Adrenal gland (tissue), 12 donors: ENCODE measurements around the gene PDGFB. TPM values are rescaled to one million over a fixed set of nuclear protein-coding genes. Genes with fewer than 3 reads are reported as not detected.

ENCODE experiments used
- DNase-seq, 7 donors: peaks; one replicate each; pipeline ENCODE4 v3.0.0-alpha.2; 2019 to 2020
- H3K27ac ChIP-seq, 5 donors: fragments of 200-600 bp; sonication (generic) in 4 of 5; 1 replicate in 3 of 5; 2 replicates in 2 of 5; pipeline versions ENCODE4 v1.5.1 to v1.8.0; 2016 to 2020; ENCODE audit warnings: mild to moderate bottlenecking in 1 of 5
- H3K27me3 ChIP-seq: fragments of 200-600 bp; 2 replicates; pipeline ENCODE4 v1.8.0; 2021
- H3K36me3 ChIP-seq, 2 donors: fragments of 200-600 bp; replicated peaks in 1 of 2; 1 replicate in 1 of 2; 2 replicates in 1 of 2; pipeline versions ENCODE4 v1.5.1 to v1.8.0; 2018 to 2022
- H3K4me1 ChIP-seq, 2 donors: fragments of 200-600 bp; replicated peaks in 1 of 2; 1 replicate in 1 of 2; 2 replicates in 1 of 2; pipeline versions ENCODE4 v1.5.1 to v1.8.0; 2018 to 2021
- H3K4me3 ChIP-seq, 4 donors: fragments of 200-600 bp; sonication (generic) in 3 of 4; one replicate each; pipeline ENCODE4 v1.5.1; 2016 to 2018
- H3K9me3 ChIP-seq, 3 donors: fragments of 200-600 bp; sonication (generic) in 1 of 3; replicated peaks in 1 of 3; 1 replicate in 2 of 3; 2 replicates in 1 of 3; pipeline versions ENCODE4 v1.5.1 to v1.8.0; 2016 to 2021
- CTCF ChIP-seq, 6 experiments: fragments of 450-650 bp in 4 of 6; fragments of 200-600 bp in 2 of 6; sonication (generic) in 1 of 6; IDR thresholded peaks; 1 replicate in 5 of 6; 2 replicates in 1 of 6; pipeline versions ENCODE4 v1.5.1 to v1.8.0; 2016 to 2021; ENCODE audit warnings: antibody characterized with exemption in 6 of 6, mild to moderate bottlenecking in 2 of 6, moderate library complexity in 1 of 6
- POLR2A ChIP-seq, 2 donors: fragments of 450-650 bp; IDR thresholded peaks; one replicate each; pipeline ENCODE4 v1.6.1; 2017; ENCODE audit warnings: antibody characterized with exemption in 2 of 2, mild to moderate bottlenecking in 2 of 2, moderate library complexity in 1 of 2
- WGBS, 4 donors: extraction: QIAGEN DNeasy Blood & Tissue Kit in 2 of 4; methylation state at CpG; one replicate each; pipeline versions ENCODE4 v1.1.5 to v1.1.7; 2013 to 2017; 5-methylcytosine and 5-hydroxymethylcytosine counted together
- intact Hi-C, 2 donors: fragments of 100-400 bp; cut with DNase I; formaldehyde crosslinking; loops; one replicate each; pipeline versions ENCODE4 v1.14.1 to v1.15.0; 2022 to 2023
- polyA plus RNA-seq, 3 donors: library from polyadenylated mRNA; stranded (reverse); fragments of 200-250 nt in 2 of 3; fragments of 350-450 nt in 1 of 3; fragmentation: Illumina TruSeq in 1 of 3; extraction: RNeasy Lipid Tissue Mini Kit (QIAGEN cat#74804) in 1 of 3; gene quantifications; one replicate each; pipeline ENCODE4 v1.2.3, GENCODE V29; 2013 to 2014
- total RNA-seq, 9 donors: library from RNA; depleted of rRNA in 4 of 9; stranded (reverse); fragments of >200 nt in 4 of 9; fragments of 120-200 nt in 1 of 9; fragmentation: NEBNext Ultra II Directional in 1 of 9; extraction: Animal tissue kit (Norgen Biotek cat#: 25700) in 1 of 9; gene quantifications; one replicate each; pipeline versions ENCODE4 v1.1.0 to v1.2.4, GENCODE V29; 2013 to 2023
- donor health status: healthy with polysubstance abuse.
- donor health status: Bipolar disorder and iron deficiency.
- donor health status: DM: yes; HTN: yes; CAD: no.
- donor health status: DM: no; HTN: no; CAD: no.
- donor health status: DM: no; HTN: no; CAD: no.
- donor health status: DM: yes; HTN: yes; CAD: no.

Gene PDGFB
- total and polyA plus RNA-seq, 12 donors: 1.8 to 10.9 (median 6.1) TPM

GRCh38 chr22:39263626-39264348 lies 19.0 kb upstream of the PDGFB start:
- TF ChIP-seq POLR2A (IDR thresholded peaks at IDR 0.05) (no peak), CTCF (IDR thresholded peaks at IDR 0.05) (no peak)
- Histone ChIP-seq H3K4me1 (no peaks in the 10 kb centered on the region), H3K27ac (no peak overlapping the region), H3K27me3 (no peaks in the 10 kb centered on the region), H3K36me3 (no peaks in the 10 kb centered on the region), H3K9me3 (peaks cover 0 to 7% (median 0%) of the 10 kb centered on the region in 3 donors), H3K4me3 (no peak overlapping the region)
- intact Hi-C loops: no loop called here
- 76 to 84% (median 83%) methylated on average over 9 to 10 of the region's 10 CpGs for WGBS, 4 donors
- DNase-seq: no peak

GRCh38 chr22:39259666-39260065 lies 14.9 kb upstream of the PDGFB start:
- TF ChIP-seq POLR2A (IDR thresholded peaks at IDR 0.05) (no peak), CTCF (IDR thresholded peaks at IDR 0.05) (no peak)
- no peak overlapping the region for H3K4me3 ChIP-seq
- H3K4me1 ChIP-seq: peaks cover 11 to 15% of the 10 kb centered on the region in 2 donors
- WGBS, 4 donors: 68 to 81% (median 78%) methylated on average over 2 to 4 of the region's 4 CpGs
- H3K9me3 ChIP-seq: peaks cover 0 to 7% (median 0%) of the 10 kb centered on the region in 3 donors
- H3K36me3 ChIP-seq: no peaks in the 10 kb centered on the region
- DNase-seq: no peak
- intact Hi-C loops: no loop called here
- H3K27ac ChIP-seq: no peak overlapping the region
- H3K27me3 ChIP-seq: no peaks in the 10 kb centered on the region

- intact Hi-C loops: no loop called here
- H3K36me3 ChIP-seq: no peaks in the 10 kb centered on the region
- WGBS, 4 donors: 59 to 70% (median 65%) methylated on average over 8 to 16 of the region's 16 CpGs
- TF ChIP-seq CTCF (IDR thresholded peaks at IDR 0.05): no peak
- no peak for TF ChIP-seq POLR2A (IDR thresholded peaks at IDR 0.05)
- H3K27me3 ChIP-seq: no peaks in the 10 kb centered on the region
- DNase-seq: no peak
- no peak overlapping the region for H3K27ac ChIP-seq
- peaks cover 0 to 7% (median 0%) of the 10 kb centered on the region in 3 donors for H3K9me3 ChIP-seq
- peaks cover 19 to 32% of the 10 kb centered on the region in 2 donors for H3K4me1 ChIP-seq
- H3K4me3 ChIP-seq: no peak overlapping the region
These were observed 13.2 kb upstream of the PDGFB start for GRCh38 chr22:39257901-39258475.

- Histone ChIP-seq H3K4me3 (no peak overlapping the region), H3K36me3 (no peaks in the 10 kb centered on the region), H3K9me3 (peaks cover 0 to 7% (median 0%) of the 10 kb centered on the region in 3 donors), H3K27ac (peak overlapping the region in 1 of 5 donors; percentile 20), H3K4me1 (peaks cover 21 to 37% of the 10 kb centered on the region in 2 donors), H3K27me3 (no peaks in the 10 kb centered on the region)
- intact Hi-C loops: no loop called here
- 80 to 93% (median 86%) methylated on average over 2 of the region's 2 CpGs for WGBS, 4 donors
- no peak for TF ChIP-seq POLR2A (IDR thresholded peaks at IDR 0.05)
- TF ChIP-seq CTCF (IDR thresholded peaks at IDR 0.05): no peak
- no peak for DNase-seq
These were observed 12.2 kb upstream of the PDGFB start for GRCh38 chr22:39256979-39257378.
